SKM-1 treated with dmso at 0.1 percent for 144 hours (cell line): Measurements from ENCODE around the gene CAPN7.

Experiments used
- DNase-seq: peaks from one replicate; lab custom pipeline; 2025; ENCODE audit not compliant: unreplicated experiment; lab: John Stamatoyannopoulos, UW

CAPN7 gene

GRCh38 chr3:15272426-15273196 lies 66.6 kb downstream of the CAPN7 start:
- DNase-seq: peak; percentile 69

- DNase-seq: peak; percentile 33
Observed at GRCh38 chr3:15273227-15273626, 67.2 kb downstream of the CAPN7 start.

- no peak for DNase-seq
Observed at GRCh38 chr3:15276028-15276724, 70.1 kb downstream of the CAPN7 start.

- no peak for DNase-seq
Observed at GRCh38 chr3:15277861-15278500, 71.9 kb downstream of the CAPN7 start.

GRCh38 chr3:15279205-15279604 lies 73.2 kb downstream of the CAPN7 start:
- DNase-seq: no peak

- DNase-seq: no peak
Observed at GRCh38 chr3:15279671-15280402, 73.8 kb downstream of the CAPN7 start.

GRCh38 chr3:15280853-15281532 lies 74.9 kb downstream of the CAPN7 start:
- DNase-seq: no peak

GRCh38 chr3:15281817-15282216 lies 75.8 kb downstream of the CAPN7 start:
- no peak for DNase-seq

- DNase-seq: no peak
Observed at GRCh38 chr3:15283702-15284101, 77.7 kb downstream of the CAPN7 start.

- DNase-seq: no peak
Observed at GRCh38 chr3:15284121-15284889, 78.3 kb downstream of the CAPN7 start.

- no peak for DNase-seq
Observed at GRCh38 chr3:15286022-15286421, 80.0 kb downstream of the CAPN7 start.

- DNase-seq: peak; percentile 68
Observed at GRCh38 chr3:15287565-15288330, 81.7 kb downstream of the CAPN7 start.

GRCh38 chr3:15288331-15289035 lies 82.4 kb downstream of the CAPN7 start:
- DNase-seq: no peak

- DNase-seq: no peak
Observed at GRCh38 chr3:15289661-15290060, 83.6 kb downstream of the CAPN7 start.

- no peak for DNase-seq
Observed at GRCh38 chr3:15290736-15291135, 84.7 kb downstream of the CAPN7 start.

- DNase-seq: peak; percentile 71
Observed at GRCh38 chr3:15291589-15292541, 85.8 kb downstream of the CAPN7 start.

- DNase-seq: no peak
Observed at GRCh38 chr3:15292765-15293522, 86.9 kb downstream of the CAPN7 start.
